A549 treated with Hydrocortisone at 1 μM for 4 hours (cell line): ENCODE measurements around the gene SPATA31A6. TPM values are rescaled to one million over a fixed set of nuclear protein-coding genes. Genes with fewer than 3 reads are reported as not detected.

ENCODE experiments used
- total RNA-seq: library from RNA; stranded (reverse); fragments of 200-300 nt; extraction: Qiagen RNA extraction; gene quantifications from 5 replicates; pipeline ENCODE4 v1.2.3, GENCODE V29; 2022

The SPATA31A6 gene
- not detected in 5 replicates for total RNA-seq

GRCh38 chr9:42183359-42183758 is at the start of gene SPATA31A6:
SPATA31A6 (plus strand) TSS chr9:42183659; CDS start chr9:42183688, 29 bp downstream.

Other genes with a start within 250 kb of the SPATA31A6 start
- 14.9 to 15.8 TPM (median 15.1 TPM) in 5 replicates for gene CNTNAP3B, start 54.2 kb upstream of the SPATA31A6 start, total RNA-seq